HepG2 (cell line): ENCODE measurements around the gene ZNF597. TPM values are rescaled to one million over a fixed set of nuclear protein-coding genes. Genes with fewer than 3 reads are reported as not detected.

Experiments used
- AKAP8 ChIP-seq: sonication (generic); formaldehyde crosslinking; IDR thresholded peaks from 2 replicates; pipeline ENCODE4 v1.5.1; 2020; ENCODE audit warnings: mild to moderate bottlenecking, missing genetic modification reagents
- EEA1 ChIP-seq: sonication (generic); formaldehyde crosslinking; IDR thresholded peaks from 2 replicates; pipeline ENCODE4 v1.5.1; 2020; ENCODE audit warnings: mild to moderate bottlenecking, missing genetic modification reagents, borderline replicate concordance
- FOXA1 ChIP-seq, 2 experiments: fragments of 450-650 bp in 1 of 2; sonication (generic) in 1 of 2; formaldehyde crosslinking in 1 of 2; IDR thresholded peaks; 2 replicates each; pipeline versions ENCODE4 v1.4.0 to v1.6.1; 2016 to 2020; ENCODE audit warnings: missing genetic modification reagents in 1 of 2
- GABPA ChIP-seq, 2 experiments: IDR thresholded peaks; 2 replicates each; pipeline ENCODE4 v1.6.1; 2011 to 2016; ENCODE audit warnings: low read depth in 2 of 2, low read length in 1 of 2, missing biosample characterization in 1 of 2, missing genetic modification characterization in 1 of 2
- HMGXB4 ChIP-seq, 2 experiments: sonication (generic) in 1 of 2; formaldehyde crosslinking in 1 of 2; IDR thresholded peaks; 2 replicates each; pipeline versions ENCODE4 v1.4.0 to v1.6.1; 2018 to 2020; ENCODE audit warnings: missing genetic modification reagents in 2 of 2, borderline replicate concordance in 1 of 2, low read depth in 1 of 2, mild to moderate bottlenecking in 1 of 2, missing biosample characterization in 1 of 2
- HOXA7 ChIP-seq: sonication (generic); formaldehyde crosslinking; IDR thresholded peaks from 2 replicates; pipeline ENCODE4 v1.8.1; 2022; ENCODE audit warnings: mild to moderate bottlenecking, missing genetic modification reagents, moderate library complexity
- ISX ChIP-seq: sonication (generic); formaldehyde crosslinking; conservative IDR thresholded peaks from 2 replicates; pipeline ENCODE4 v1.5.0; 2020; ENCODE audit warnings: missing genetic modification reagents
- MAFF ChIP-seq: IDR thresholded peaks from 2 replicates; pipeline ENCODE4 v1.6.1; 2011; ENCODE audit warnings: low read depth, low read length, improper control_type of control experiment
- MIER2 ChIP-seq: IDR thresholded peaks from 2 replicates; pipeline ENCODE4 v1.6.1; 2016; ENCODE audit warnings: missing biosample characterization, missing genetic modification reagents
- MLX ChIP-seq: IDR thresholded peaks from 2 replicates; pipeline ENCODE4 v1.6.1; 2016
- RAD21 ChIP-seq: fragments of 450-650 bp; formaldehyde crosslinking; IDR thresholded peaks from 2 replicates; pipeline ENCODE4 v1.5.0; 2020; ENCODE audit warnings: mild to moderate bottlenecking
- SNAPC5 ChIP-seq: sonication (generic); formaldehyde crosslinking; IDR thresholded peaks from 2 replicates; pipeline ENCODE4 v1.8.1; 2023; ENCODE audit warnings: mild to moderate bottlenecking, missing genetic modification reagents, borderline replicate concordance
- ZBTB38 ChIP-seq: sonication (generic); formaldehyde crosslinking; IDR thresholded peaks from 2 replicates; pipeline ENCODE4 v1.5.1; 2020; ENCODE audit warnings: mild to moderate bottlenecking, missing genetic modification reagents
- ZBTB7A ChIP-seq: sonication (generic); formaldehyde crosslinking; IDR thresholded peaks from 2 replicates; pipeline ENCODE4 v1.8.0; 2022; ENCODE audit warnings: mild to moderate bottlenecking, missing genetic modification reagents
- ZFYVE20 ChIP-seq: sonication (generic); formaldehyde crosslinking; IDR thresholded peaks from 2 replicates; pipeline ENCODE4 v1.8.0; 2023; ENCODE audit warnings: low read depth, mild to moderate bottlenecking, moderate library complexity, missing genetic modification reagents, borderline replicate concordance
- ZGPAT ChIP-seq: IDR thresholded peaks from 2 replicates; pipeline ENCODE4 v1.6.1; 2016; ENCODE audit warnings: mild to moderate bottlenecking
- ZNF333 ChIP-seq: sonication (generic); formaldehyde crosslinking; IDR thresholded peaks from 2 replicates; pipeline ENCODE4 v1.4.0; 2020; ENCODE audit warnings: mild to moderate bottlenecking, missing genetic modification reagents, borderline replicate concordance
- ZNF451 ChIP-seq: sonication (generic); formaldehyde crosslinking; IDR thresholded peaks from 2 replicates; pipeline ENCODE4 v1.5.0; 2020; ENCODE audit warnings: mild to moderate bottlenecking, missing genetic modification reagents
- ZNF761 ChIP-seq: sonication (generic); formaldehyde crosslinking; conservative IDR thresholded peaks from 2 replicates; pipeline ENCODE4 v1.4.0; 2020; ENCODE audit warnings: mild to moderate bottlenecking, missing genetic modification reagents
- ZNF781 ChIP-seq: sonication (generic); formaldehyde crosslinking; IDR thresholded peaks from 2 replicates; pipeline ENCODE4 v1.5.1; 2020; ENCODE audit warnings: borderline replicate concordance, mild to moderate bottlenecking, missing genetic modification reagents; ENCODE audit errors: not compliant biosample characterization
- ZNF788 ChIP-seq: sonication (generic); formaldehyde crosslinking; IDR thresholded peaks from 2 replicates; pipeline ENCODE4 v1.5.0; 2020; ENCODE audit warnings: mild to moderate bottlenecking, missing genetic modification reagents, borderline replicate concordance
- polyA plus RNA-seq, 8 experiments: library from polyadenylated mRNA; depleted of rRNA in 3 of 8; stranded (reverse) in 7 of 8; unstranded in 1 of 8; fragments of >200 nt; fragmentation: Illumina TruSeq in 4 of 8; extraction: Trizol in 4 of 8; gene quantifications; 2 replicates each; pipeline versions ENCODE4 v1.2.1 to v1.2.3, GENCODE V29; 2011 to 2016; ENCODE audit warnings: low read depth in 4 of 8, missing spikeins in 1 of 8, mixed read lengths in 1 of 8; ENCODE audit not compliant: insufficient read depth in 1 of 8
- total RNA-seq, 5 experiments: library from RNA; depleted of rRNA; stranded (reverse); fragments of >200 nt; fragmentation: Illumina TruSeq; extraction: Trizol; gene quantifications; 2 replicates each; pipeline ENCODE4 v1.2.3, GENCODE V29; 2016; ENCODE audit warnings: low read depth in 1 of 5

The ZNF597 gene
- total and polyA plus RNA-seq, 2 of the 13 experiments (the other 11 are each of a cell fraction or from before 2014, with no cell fraction given) = 1.3 to 2.4 TPM

- 0 out of 2 replicates have a peak, but pooled peaks have one; percentile 45 for TF ChIP-seq ZNF761 (CRISPR knock-in tag)
- TF ChIP-seq AKAP8 (CRISPR knock-in tag) = 0 out of 2 replicates have a peak, but pooled peaks have one; percentile 28
- TF ChIP-seq ISX (CRISPR knock-in tag) = no peak; the same call in 1 of the 2 replicates
- 0 out of 2 replicates have a peak, but pooled peaks have one; percentile 89 for TF ChIP-seq SNAPC5
- TF ChIP-seq MAFF = no peak
- TF ChIP-seq EEA1 (CRISPR knock-in tag) = no peak
- TF ChIP-seq ZNF333 (CRISPR knock-in tag) = peak; percentile 83
- peak; percentile 73 to 84; a peak in 3 of 4 replicates for TF ChIP-seq HMGXB4 (CRISPR knock-in tag; IDR thresholded peaks at IDR 0.05; ENCODE audit: borderline replicate concordance in 1 of 2, low read depth in 1 of 2)
- TF ChIP-seq MIER2 (CRISPR knock-in tag) = no peak
- no peak for TF ChIP-seq FOXA1 (IDR thresholded peaks at IDR 0.05)
- TF ChIP-seq FOXA1 (CRISPR knock-in tag; IDR thresholded peaks at IDR 0.05) = peak; percentile 69
- peak; percentile 72 for TF ChIP-seq GABPA (IDR thresholded peaks at IDR 0.05; ENCODE audit: low read depth, low read length)
- peak; percentile 94 for TF ChIP-seq GABPA (CRISPR knock-in tag; IDR thresholded peaks at IDR 0.05; ENCODE audit: low read depth)
- peak; percentile 89 for TF ChIP-seq ZNF451 (CRISPR knock-in tag)
- TF ChIP-seq MLX = 0 out of 2 replicates have a peak, but pooled peaks have one; percentile 23
- TF ChIP-seq ZFYVE20 (CRISPR knock-in tag) = 0 out of 2 replicates have a peak, but pooled peaks have one; percentile 39
- TF ChIP-seq ZGPAT (CRISPR knock-in tag) = peak; percentile 95; the same call in 1 of the 2 replicates
- TF ChIP-seq HOXA7 (CRISPR knock-in tag) = 0 out of 2 replicates have a peak, but pooled peaks have one; percentile 37
- peak; percentile 50 for TF ChIP-seq RAD21 (CRISPR knock-in tag)
- no peak for TF ChIP-seq ZNF781
- peak; percentile 97 for TF ChIP-seq ZNF788 (CRISPR knock-in tag)
- TF ChIP-seq ZBTB7A (CRISPR knock-in tag) = peak; percentile 79; the same call in 1 of the 2 replicates
- TF ChIP-seq ZBTB38 (CRISPR knock-in tag) = peak; percentile 45; the same call in 1 of the 2 replicates
Measured at GRCh38 chr16:3400779-3401688, 42.3 kb downstream of the ZNF597 start, which contains the start of the genes ZNF174 and ZSCAN32 (continued).
